Fibroblast of mammary gland (primary cell): ENCODE data around the gene CCS.
A peak's percentile ranks its signal among the peaks of the same experiment; 100 is the strongest.

ENCODE experiments used
- DNase-seq: peaks from one replicate; pipeline ENCODE4 v3.0.0-alpha.2; 2010; ENCODE audit warnings: low read depth
- H3K4me3 ChIP-seq: 2 replicates; pipeline ENCODE4 v1.5.1; 2011; ENCODE audit warnings: low read depth, mild to moderate bottlenecking, low read length, moderate library complexity; ENCODE audit not compliant: control insufficient read depth
- CTCF ChIP-seq: conservative IDR thresholded peaks from 2 replicates; pipeline ENCODE4 v1.5.1; 2011; ENCODE audit warnings: low read depth, low read length, inconsistent platforms; ENCODE audit not compliant: control insufficient read depth, insufficient read depth

Gene CCS

GRCh38 chr11:66616379-66617154 is 23.6 kb downstream of the CCS start, which contains the start of gene RBM14:
TSS of gene RBM14 (plus strand) at chr11:66616630. CDS start at chr11:66616721, 91 bp downstream.
- DNase-seq: peak; percentile 99
- no peak for TF ChIP-seq CTCF
- H3K4me3 ChIP-seq: peak within 1 kb of the TSS; percentile 98

- no peak for TF ChIP-seq CTCF
- DNase-seq: peak; percentile 49
- H3K4me3 ChIP-seq: peak overlapping the region; percentile 98
Measured at GRCh38 chr11:66617155-66617834, 24.3 kb downstream of the CCS start.

- TF ChIP-seq CTCF: no peak
- H3K4me3 ChIP-seq: peak overlapping the region; percentile 98
- peak; percentile 58 for DNase-seq
Measured at GRCh38 chr11:66619080-66619554, 26.1 kb downstream of the CCS start.

GRCh38 chr11:66624450-66624849 is 31.5 kb downstream of the CCS start:
- H3K4me3 ChIP-seq: no peak overlapping the region
- no peak for TF ChIP-seq CTCF
- no peak for DNase-seq

GRCh38 chr11:66625041-66625751 is 32.2 kb downstream of the CCS start:
- no peak for TF ChIP-seq CTCF
- no peak overlapping the region for H3K4me3 ChIP-seq
- no peak for DNase-seq

- TF ChIP-seq CTCF: no peak
- H3K4me3 ChIP-seq: no peak overlapping the region
- no peak for DNase-seq
Measured at GRCh38 chr11:66625752-66626149, 32.8 kb downstream of the CCS start.
